ENCODE data around the gene LIFR. TPM values are rescaled to one million over a fixed set of nuclear protein-coding genes. Genes with fewer than 3 reads are reported as not detected.

LIFR gene
- total RNA-seq, 1 donor from 2014 or later: 32.7 TPM

DNA sequence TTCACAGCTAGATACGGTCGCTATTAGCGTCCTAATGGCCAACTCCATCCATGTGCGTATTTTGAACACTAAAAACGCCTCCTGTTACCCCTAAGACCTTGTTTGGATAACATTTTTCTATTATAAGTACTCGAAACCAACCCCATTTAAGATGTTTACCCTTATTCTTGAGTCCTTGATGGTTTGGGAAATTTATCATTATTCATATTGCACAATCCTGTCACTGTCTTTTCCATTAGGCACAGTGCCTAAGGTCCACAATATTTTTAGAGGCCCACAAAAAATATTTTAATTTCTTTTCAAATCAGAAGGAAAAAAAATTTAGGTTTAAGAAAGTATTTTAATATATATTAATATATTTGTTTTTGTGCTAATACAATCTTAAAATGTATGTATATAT lies 1.3 kb upstream of the LIFR start:
- no peaks in the 10 kb centered on the region for H3K9me3 Mint-ChIP-seq

DNA sequence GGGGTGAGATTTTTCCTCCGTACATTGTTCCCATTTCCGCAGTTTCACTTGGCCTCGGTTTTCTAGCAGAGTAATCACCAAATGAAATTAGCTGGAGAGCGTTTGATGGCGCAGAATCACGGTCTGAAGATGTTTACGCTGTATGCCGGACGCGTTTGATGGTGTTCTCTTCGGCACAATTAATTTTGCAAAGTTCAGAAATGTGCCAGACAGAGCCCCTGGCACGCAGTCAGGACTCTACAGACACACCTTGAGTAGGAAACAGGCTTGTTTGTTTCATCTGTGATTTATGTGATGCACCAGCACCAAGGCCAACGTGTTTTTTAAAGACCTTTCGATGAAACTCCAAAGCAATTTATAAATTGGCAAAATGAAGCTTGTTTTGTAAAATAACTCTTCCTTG lies 863 bp upstream of the LIFR start:
- Mint-ChIP-seq H3K36me3 (no peaks in the 10 kb centered on the region), H3K9me3 (no peaks in the 10 kb centered on the region)

More for the DNA sequence above, 1.3 kb upstream of the LIFR start:
- no peaks in the 10 kb centered on the region for H3K36me3 Mint-ChIP-seq
- H3K27ac Mint-ChIP-seq: peak overlapping the region; percentile 83
- DNase-seq (ENCODE audit: extremely low spot score, unreplicated experiment): no peak
- H3K27me3 Mint-ChIP-seq: peaks cover 24% of the 10 kb centered on the region
- H3K4me1 Mint-ChIP-seq (ENCODE audit: unreplicated experiment): peaks cover 8% of the 10 kb centered on the region
- TF ChIP-seq, protein P1, sequence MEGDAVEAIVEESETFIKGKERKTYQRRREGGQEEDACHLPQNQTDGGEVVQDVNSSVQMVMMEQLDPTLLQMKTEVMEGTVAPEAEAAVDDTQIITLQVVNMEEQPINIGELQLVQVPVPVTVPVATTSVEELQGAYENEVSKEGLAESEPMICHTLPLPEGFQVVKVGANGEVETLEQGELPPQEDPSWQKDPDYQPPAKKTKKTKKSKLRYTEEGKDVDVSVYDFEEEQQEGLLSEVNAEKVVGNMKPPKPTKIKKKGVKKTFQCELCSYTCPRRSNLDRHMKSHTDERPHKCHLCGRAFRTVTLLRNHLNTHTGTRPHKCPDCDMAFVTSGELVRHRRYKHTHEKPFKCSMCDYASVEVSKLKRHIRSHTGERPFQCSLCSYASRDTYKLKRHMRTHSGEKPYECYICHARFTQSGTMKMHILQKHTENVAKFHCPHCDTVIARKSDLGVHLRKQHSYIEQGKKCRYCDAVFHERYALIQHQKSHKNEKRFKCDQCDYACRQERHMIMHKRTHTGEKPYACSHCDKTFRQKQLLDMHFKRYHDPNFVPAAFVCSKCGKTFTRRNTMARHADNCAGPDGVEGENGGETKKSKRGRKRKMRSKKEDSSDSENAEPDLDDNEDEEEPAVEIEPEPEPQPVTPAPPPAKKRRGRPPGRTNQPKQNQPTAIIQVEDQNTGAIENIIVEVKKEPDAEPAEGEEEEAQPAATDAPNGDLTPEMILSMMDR (conservative IDR thresholded peaks at IDR 0.05): no peak
- H3K4me3 Mint-ChIP-seq: peak overlapping the region; percentile 95

DNA sequence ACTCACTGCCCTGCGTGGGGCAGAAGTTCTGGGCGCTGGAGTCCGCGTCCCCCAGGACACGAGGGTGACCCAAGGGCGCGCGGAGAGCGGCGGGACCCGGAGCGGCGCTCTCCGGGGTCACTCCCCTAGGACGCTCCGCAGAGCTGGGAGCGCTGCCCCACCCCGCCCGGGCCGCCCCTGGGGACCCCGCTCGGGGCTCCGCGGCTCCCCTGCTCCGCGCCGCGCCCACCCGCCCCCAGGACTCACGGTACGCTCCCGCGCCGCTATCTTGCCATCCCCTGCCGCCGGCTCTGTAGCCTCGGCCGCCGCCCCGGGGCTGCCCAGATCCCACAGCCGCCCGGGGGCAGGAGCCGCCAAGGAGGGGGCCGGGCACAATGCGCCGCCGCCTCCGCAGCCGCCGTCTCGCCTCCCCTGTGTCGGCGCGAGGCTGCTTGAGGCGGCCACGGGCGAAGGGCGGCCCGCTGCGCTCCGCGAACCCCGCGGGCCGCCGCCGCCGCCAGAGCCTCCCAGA lies 303 bp downstream of the LIFR start:
- peaks cover 20% of the 10 kb centered on the region for H3K4me1 Mint-ChIP-seq (ENCODE audit: unreplicated experiment)
- DNase-seq (ENCODE audit: extremely low spot score, unreplicated experiment): no peak
- peaks cover 18% of the 10 kb centered on the region for H3K27me3 Mint-ChIP-seq
- TF ChIP-seq, protein P1 (conservative IDR thresholded peaks at IDR 0.05): no peak
- H3K27ac Mint-ChIP-seq: peak overlapping the region; percentile 54
- H3K36me3 Mint-ChIP-seq: peaks cover 3% of the 10 kb centered on the region
- H3K4me3 Mint-ChIP-seq: peak overlapping the region; percentile 91
- H3K9me3 Mint-ChIP-seq: peaks cover 3% of the 10 kb centered on the region

More for the DNA sequence above, 863 bp upstream of the LIFR start:
- Mint-ChIP-seq H3K4me1 (ENCODE audit: unreplicated experiment) (peaks cover 12% of the 10 kb centered on the region), H3K4me3 (peak overlapping the region; percentile 95), H3K27ac (peak overlapping the region; percentile 83), H3K27me3 (peaks cover 24% of the 10 kb centered on the region)
- TF ChIP-seq, protein P1 (conservative IDR thresholded peaks at IDR 0.05): no peak
- no peak for DNase-seq (ENCODE audit: extremely low spot score, unreplicated experiment)

DNA sequence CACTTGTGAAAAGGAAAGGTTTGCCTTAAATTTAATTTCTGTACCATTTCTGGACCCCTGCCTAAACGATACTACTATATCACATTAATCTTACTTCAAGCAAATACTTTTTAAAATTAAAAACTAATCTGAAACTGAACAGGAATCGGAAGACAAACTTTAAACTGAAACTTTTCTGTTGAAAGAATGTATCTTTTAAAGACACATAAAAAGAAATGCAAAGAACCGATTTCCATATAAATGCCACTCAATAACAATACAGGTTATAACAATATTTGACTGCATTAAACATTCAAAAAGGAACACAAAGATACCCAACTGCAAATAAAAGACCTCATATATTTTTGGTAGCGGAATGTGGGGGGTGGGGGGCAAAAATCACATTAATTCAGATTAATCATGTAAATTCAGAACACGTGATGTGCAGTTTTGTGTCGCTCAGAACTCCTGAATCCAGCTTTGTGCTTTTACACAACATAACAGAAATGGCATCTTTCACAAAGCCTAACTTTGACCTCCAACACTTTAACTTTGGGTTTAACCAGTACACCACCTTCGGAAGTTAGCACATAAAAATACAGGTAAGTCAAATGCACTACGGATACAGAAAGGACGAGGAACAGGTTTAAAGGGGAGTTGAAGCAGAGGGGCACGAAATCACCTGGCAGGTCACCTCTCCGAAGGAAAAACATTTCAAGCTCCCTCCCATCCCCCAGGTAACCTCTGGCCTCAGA lies 925 bp downstream of the LIFR start:
- Mint-ChIP-seq H3K36me3 (peaks cover 3% of the 10 kb centered on the region), H3K27me3 (peaks cover 18% of the 10 kb centered on the region), H3K27ac (peak overlapping the region; percentile 54), H3K4me1 (ENCODE audit: unreplicated experiment) (peaks cover 21% of the 10 kb centered on the region), H3K4me3 (peak overlapping the region; percentile 91), H3K9me3 (peaks cover 3% of the 10 kb centered on the region)
- DNase-seq (ENCODE audit: extremely low spot score, unreplicated experiment): no peak
- TF ChIP-seq, protein P1 (conservative IDR thresholded peaks at IDR 0.05): no peak

DNA sequence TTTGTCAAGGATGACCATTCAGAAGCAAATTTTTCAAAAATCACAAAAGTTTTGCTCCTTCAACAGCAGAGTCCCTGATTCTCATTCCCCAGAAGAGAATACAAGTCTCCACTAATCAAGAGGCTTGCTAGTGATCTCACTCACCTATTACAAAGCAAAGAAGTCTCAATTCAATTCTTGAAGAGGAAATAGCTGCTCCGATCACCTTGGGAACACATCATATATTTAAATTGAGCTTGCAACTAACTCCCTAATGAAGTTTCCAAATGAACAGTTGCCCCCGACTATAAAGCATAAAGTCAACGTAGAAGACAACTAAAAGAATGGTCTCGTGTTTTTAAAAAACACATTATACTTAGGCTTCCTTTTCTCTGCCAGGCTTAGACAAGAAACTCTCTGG lies 1.6 kb downstream of the LIFR start:
- Mint-ChIP-seq H3K36me3 (peaks cover 3% of the 10 kb centered on the region), H3K4me1 (ENCODE audit: unreplicated experiment) (peaks cover 21% of the 10 kb centered on the region), H3K9me3 (peaks cover 3% of the 10 kb centered on the region), H3K4me3 (peak overlapping the region; percentile 91), H3K27ac (peak overlapping the region; percentile 1), H3K27me3 (peaks cover 18% of the 10 kb centered on the region)
- TF ChIP-seq, protein P1 (conservative IDR thresholded peaks at IDR 0.05): no peak
- DNase-seq (ENCODE audit: extremely low spot score, unreplicated experiment): no peak

All from type B pancreatic cell (in vitro differentiated cells).